ENCODE measurements around the gene AFAP1. TPM values are rescaled to one million over a fixed set of nuclear protein-coding genes. Genes with fewer than 3 reads are reported as not detected.
A peak's percentile ranks its signal among the peaks of the same experiment; 100 is the strongest.

AFAP1 gene
- total RNA-seq, 1 donor from 2014 or later, result 6.7 TPM

DNA sequence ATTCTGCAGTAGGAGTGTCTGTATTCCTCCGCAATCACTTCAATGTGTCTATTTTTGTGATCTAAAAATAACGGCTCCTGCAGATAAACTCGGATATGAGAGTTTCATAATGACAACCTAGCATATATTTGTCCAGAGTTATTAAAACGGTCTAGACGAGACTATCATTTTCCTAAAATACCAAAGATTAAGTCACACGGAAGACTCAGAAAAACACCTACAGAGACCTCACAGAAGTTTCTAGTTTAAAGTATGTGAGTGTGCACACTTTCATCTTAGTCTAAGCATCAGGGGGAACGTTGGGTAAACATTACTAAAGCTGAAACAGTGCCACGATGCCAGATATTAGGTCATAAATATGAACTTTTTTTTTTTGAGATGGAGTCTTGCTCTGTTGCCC, 156.9 kb downstream of the AFAP1 start:
- H3K27ac ChIP-seq, result no peak overlapping the region
- H3K4me2 ChIP-seq, result no peak overlapping the region
- no peaks in the 10 kb centered on the region for H3K36me3 ChIP-seq
- Mint-ChIP-seq H3K4me3 (no peak overlapping the region), H3K9me3 (no peaks in the 10 kb centered on the region), H3K27me3 (ENCODE audit: insufficient read depth, low read depth) (peaks cover 7% of the 10 kb centered on the region), H3K27ac (no peak overlapping the region), H3K4me1 (peaks cover 64% of the 10 kb centered on the region), H3K36me3 (peaks cover 13% of the 10 kb centered on the region)
- H4K20me1 ChIP-seq (ENCODE audit: low read depth), result no peaks in the 10 kb centered on the region
- no peaks in the 10 kb centered on the region for H3K27me3 ChIP-seq
- H3F3A ChIP-seq (ENCODE audit: low read depth), result peaks cover 8% of the 10 kb centered on the region
- H3K4me1 ChIP-seq, result peaks cover 15% of the 10 kb centered on the region
- DNase-seq (ENCODE audit: low spot score), result no peak
- no peak overlapping the region for H3K4me3 ChIP-seq
- TF ChIP-seq EZH2 (IDR thresholded peaks at IDR 0.05) (no peak), EZH2phosphoT487 (IDR thresholded peaks at IDR 0.05) (no peak)
- TF ChIP-seq, protein P1, sequence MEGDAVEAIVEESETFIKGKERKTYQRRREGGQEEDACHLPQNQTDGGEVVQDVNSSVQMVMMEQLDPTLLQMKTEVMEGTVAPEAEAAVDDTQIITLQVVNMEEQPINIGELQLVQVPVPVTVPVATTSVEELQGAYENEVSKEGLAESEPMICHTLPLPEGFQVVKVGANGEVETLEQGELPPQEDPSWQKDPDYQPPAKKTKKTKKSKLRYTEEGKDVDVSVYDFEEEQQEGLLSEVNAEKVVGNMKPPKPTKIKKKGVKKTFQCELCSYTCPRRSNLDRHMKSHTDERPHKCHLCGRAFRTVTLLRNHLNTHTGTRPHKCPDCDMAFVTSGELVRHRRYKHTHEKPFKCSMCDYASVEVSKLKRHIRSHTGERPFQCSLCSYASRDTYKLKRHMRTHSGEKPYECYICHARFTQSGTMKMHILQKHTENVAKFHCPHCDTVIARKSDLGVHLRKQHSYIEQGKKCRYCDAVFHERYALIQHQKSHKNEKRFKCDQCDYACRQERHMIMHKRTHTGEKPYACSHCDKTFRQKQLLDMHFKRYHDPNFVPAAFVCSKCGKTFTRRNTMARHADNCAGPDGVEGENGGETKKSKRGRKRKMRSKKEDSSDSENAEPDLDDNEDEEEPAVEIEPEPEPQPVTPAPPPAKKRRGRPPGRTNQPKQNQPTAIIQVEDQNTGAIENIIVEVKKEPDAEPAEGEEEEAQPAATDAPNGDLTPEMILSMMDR (IDR thresholded peaks at IDR 0.05), result no peak
- no peak overlapping the region for H2AFZ ChIP-seq (replicated peaks)
- H3K9me3 ChIP-seq (ENCODE audit: low read depth), result no peaks in the 10 kb centered on the region
- H3K79me2 ChIP-seq (ENCODE audit: low read depth), result no peaks in the 10 kb centered on the region
- no peak overlapping the region for H3K9ac ChIP-seq

DNA sequence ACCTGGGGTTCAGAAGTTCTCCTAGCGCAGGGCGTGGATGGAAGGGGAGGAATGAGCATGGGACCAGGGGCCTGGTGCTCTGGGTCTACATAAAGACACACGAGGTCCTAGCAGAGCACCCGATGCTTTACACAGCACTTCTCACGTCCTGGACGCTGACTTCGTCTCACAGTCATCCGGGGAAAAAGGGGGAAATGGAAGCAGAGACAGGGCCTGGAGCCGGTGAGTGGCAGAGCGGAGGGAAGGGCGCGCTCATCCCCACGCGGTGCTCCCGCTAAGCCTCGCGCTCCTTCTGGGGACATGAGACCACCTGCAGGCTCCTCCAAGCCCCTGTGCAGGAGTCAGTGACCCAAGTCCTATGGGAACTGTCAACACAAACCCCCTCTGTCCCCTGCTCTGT, 157.7 kb downstream of the AFAP1 start:
- peaks cover 15% of the 10 kb centered on the region for H3K36me3 Mint-ChIP-seq
- Histone ChIP-seq H3K9me3 (ENCODE audit: low read depth) (no peaks in the 10 kb centered on the region), H3K4me1 (peaks cover 15% of the 10 kb centered on the region), H3K4me3 (no peak overlapping the region), H3F3A (ENCODE audit: low read depth) (peaks cover 8% of the 10 kb centered on the region), H3K27me3 (no peaks in the 10 kb centered on the region), H2AFZ (replicated peaks) (no peak overlapping the region), H3K79me2 (ENCODE audit: low read depth) (no peaks in the 10 kb centered on the region), H3K4me2 (no peak overlapping the region), H3K9ac (no peak overlapping the region), H3K27ac (no peak overlapping the region), H3K36me3 (no peaks in the 10 kb centered on the region), H4K20me1 (ENCODE audit: low read depth) (no peaks in the 10 kb centered on the region)
- DNase-seq (ENCODE audit: low spot score), result no peak
- peaks cover 7% of the 10 kb centered on the region for H3K27me3 Mint-ChIP-seq (ENCODE audit: insufficient read depth, low read depth)
- no peak overlapping the region for H3K4me3 Mint-ChIP-seq
- no peak for TF ChIP-seq EZH2phosphoT487 (IDR thresholded peaks at IDR 0.05)
- TF ChIP-seq EZH2 (IDR thresholded peaks at IDR 0.05), result no peak
- TF ChIP-seq, protein P1 (IDR thresholded peaks at IDR 0.05), result no peak
- H3K4me1 Mint-ChIP-seq, result peaks cover 61% of the 10 kb centered on the region
- no peaks in the 10 kb centered on the region for H3K9me3 Mint-ChIP-seq
- H3K27ac Mint-ChIP-seq, result peak overlapping the region; percentile 54

DNA sequence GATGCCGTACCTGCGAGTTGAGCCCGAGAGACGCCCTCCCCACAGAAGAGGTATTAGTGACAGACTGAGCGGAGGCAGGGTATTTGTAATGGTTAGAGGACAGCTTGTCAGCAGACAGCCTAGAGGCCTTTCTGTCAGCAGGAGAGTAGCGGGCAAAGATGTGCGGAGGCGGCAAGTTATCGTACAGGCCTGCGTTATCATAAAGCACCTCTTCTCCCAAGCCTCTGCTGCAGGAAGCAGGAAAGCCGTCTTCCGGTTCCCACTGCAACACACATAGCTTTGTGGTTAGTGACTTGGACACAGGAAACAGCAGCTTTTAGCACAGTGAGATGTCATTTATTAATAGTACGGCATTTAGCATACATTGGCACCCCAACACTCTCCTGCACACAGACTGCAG, 158.3 kb downstream of the AFAP1 start:
- no peaks in the 10 kb centered on the region for H3K27me3 ChIP-seq
- H2AFZ ChIP-seq (replicated peaks), result no peak overlapping the region
- no peaks in the 10 kb centered on the region for H3K36me3 ChIP-seq
- DNase-seq (ENCODE audit: low spot score), result no peak
- H3F3A ChIP-seq (ENCODE audit: low read depth), result peaks cover 8% of the 10 kb centered on the region
- Mint-ChIP-seq H3K36me3 (peaks cover 16% of the 10 kb centered on the region), H3K9me3 (no peaks in the 10 kb centered on the region), H3K4me3 (no peak overlapping the region), H3K27me3 (ENCODE audit: insufficient read depth, low read depth) (peaks cover 9% of the 10 kb centered on the region), H3K27ac (peak overlapping the region; percentile 54), H3K4me1 (peaks cover 59% of the 10 kb centered on the region)
- H3K4me1 ChIP-seq, result peaks cover 15% of the 10 kb centered on the region
- no peak overlapping the region for H3K9ac ChIP-seq
- H3K27ac ChIP-seq, result no peak overlapping the region
- no peak for TF ChIP-seq EZH2phosphoT487 (IDR thresholded peaks at IDR 0.05)
- TF ChIP-seq, protein P1 (IDR thresholded peaks at IDR 0.05), result no peak
- TF ChIP-seq EZH2 (IDR thresholded peaks at IDR 0.05), result no peak
- H3K4me2 ChIP-seq, result no peak overlapping the region
- no peaks in the 10 kb centered on the region for H3K79me2 ChIP-seq (ENCODE audit: low read depth)
- H4K20me1 ChIP-seq (ENCODE audit: low read depth), result no peaks in the 10 kb centered on the region
- H3K9me3 ChIP-seq (ENCODE audit: low read depth), result no peaks in the 10 kb centered on the region
- H3K4me3 ChIP-seq, result no peak overlapping the region

All from neural progenitor cell (in vitro differentiated cells).